GM21360 (cell line): Measurements from ENCODE around the gene ITGAL.
"Not testable (repeated sequence)": the region's sequence is repeated elsewhere in the genome, so short reads cannot be mapped to it uniquely, and the experiment has no call there.

Source experiments
- ATAC-seq: cut with Tn5 transposase; IDR thresholded peaks from one replicate; pipeline ENCODE4 v1.9.1; 2021; ENCODE audit warnings: mild to moderate bottlenecking, moderate library complexity; ENCODE audit not compliant: unreplicated experiment

The ITGAL gene

GRCh38 chr16:30472328-30472942, at the start of gene ITGAL:
Gene ITGAL, plus strand, starts transcription at chr16:30472742. Its CDS starts 96 bp downstream, at chr16:30472838.
- ATAC-seq: peak; percentile 47

- ATAC-seq: no peak
These were observed 44.5 kb upstream of the ITGAL start for GRCh38 chr16:30428055-30428454.

- ATAC-seq: no peak
These were observed 43.2 kb upstream of the ITGAL start for GRCh38 chr16:30429418-30429677.

DNA sequence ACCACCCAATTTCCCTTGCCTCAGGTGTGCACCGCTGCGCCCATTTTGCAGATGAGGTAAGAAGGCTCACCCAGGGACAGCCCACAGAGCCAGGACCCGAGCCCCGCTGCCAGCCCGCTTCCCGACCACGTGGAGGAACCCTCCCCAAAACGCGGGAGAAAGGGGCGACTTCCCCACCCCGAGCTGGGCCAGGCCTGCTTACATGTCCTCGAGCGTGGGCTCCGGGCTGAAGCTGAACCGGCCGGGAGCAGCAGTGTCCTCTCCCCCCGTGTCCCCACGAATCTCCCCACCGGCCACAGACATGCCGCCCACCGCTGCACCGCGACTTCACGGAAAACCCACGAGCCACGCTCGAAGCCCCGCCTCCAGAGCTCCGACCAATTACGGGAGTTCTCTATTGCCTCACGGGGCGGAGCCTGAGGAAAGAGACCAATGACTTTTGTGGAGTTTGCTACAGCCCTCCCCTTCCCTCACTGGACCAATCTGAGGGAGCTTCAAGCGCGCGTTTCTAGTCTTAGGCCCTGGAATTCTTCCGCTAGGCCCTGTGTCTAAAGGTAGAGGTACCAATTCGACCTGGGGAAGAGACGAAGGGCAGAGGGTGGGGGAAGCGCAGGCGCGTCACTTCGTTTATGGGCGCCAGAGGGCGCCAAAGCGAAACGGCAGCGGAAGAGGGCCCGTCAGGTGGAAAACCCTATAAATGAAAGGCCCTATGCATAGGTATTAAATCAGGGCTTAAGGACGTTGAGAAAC, 42.7 kb upstream of the ITGAL start, which contains the start of gene DCTPP1:
DCTPP1 (minus strand) TSS at position 353 of the 750 bp plus-strand sequence; CDS start at position 303, 50 bp downstream.
- peak; percentile 96 for ATAC-seq

DNA sequence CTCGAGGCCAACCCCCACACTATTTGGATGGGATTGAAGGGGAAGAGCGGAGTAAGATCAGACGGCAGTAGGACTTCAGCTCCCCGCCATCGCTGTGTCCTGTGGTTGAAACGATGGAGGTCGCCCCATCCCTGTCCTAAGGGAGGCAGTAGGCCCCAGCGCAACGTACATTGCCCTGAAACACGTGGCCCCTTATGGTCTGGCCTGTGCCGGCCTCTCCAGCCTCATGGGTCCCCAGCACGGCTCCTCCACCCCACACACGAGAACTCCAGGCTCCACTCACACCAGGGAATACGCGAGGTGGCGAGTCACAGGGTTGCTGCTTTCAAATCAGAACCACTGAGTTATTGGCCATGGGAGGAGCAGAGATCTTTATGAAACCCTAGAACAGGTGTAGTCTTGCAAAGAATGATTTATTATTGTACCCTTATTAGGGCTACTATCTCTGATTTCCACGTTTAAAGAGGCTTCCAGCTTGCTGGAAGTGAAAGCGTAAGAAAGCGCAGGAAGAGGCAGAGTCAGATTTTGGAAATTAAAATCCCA, 42.0 kb upstream of the ITGAL start:
- peak; percentile 5 for ATAC-seq

GRCh38 chr16:30434852-30435251, 37.7 kb upstream of the ITGAL start:
- no peak for ATAC-seq

- no peak for ATAC-seq
These were observed 35.0 kb upstream of the ITGAL start for GRCh38 chr16:30437511-30438046.

GRCh38 chr16:30438835-30439234, 33.7 kb upstream of the ITGAL start:
- ATAC-seq: no peak

- ATAC-seq: no peak
These were observed 32.7 kb upstream of the ITGAL start for GRCh38 chr16:30439720-30440348.

GRCh38 chr16:30443631-30444030, 28.9 kb upstream of the ITGAL start:
- ATAC-seq: no peak

DNA sequence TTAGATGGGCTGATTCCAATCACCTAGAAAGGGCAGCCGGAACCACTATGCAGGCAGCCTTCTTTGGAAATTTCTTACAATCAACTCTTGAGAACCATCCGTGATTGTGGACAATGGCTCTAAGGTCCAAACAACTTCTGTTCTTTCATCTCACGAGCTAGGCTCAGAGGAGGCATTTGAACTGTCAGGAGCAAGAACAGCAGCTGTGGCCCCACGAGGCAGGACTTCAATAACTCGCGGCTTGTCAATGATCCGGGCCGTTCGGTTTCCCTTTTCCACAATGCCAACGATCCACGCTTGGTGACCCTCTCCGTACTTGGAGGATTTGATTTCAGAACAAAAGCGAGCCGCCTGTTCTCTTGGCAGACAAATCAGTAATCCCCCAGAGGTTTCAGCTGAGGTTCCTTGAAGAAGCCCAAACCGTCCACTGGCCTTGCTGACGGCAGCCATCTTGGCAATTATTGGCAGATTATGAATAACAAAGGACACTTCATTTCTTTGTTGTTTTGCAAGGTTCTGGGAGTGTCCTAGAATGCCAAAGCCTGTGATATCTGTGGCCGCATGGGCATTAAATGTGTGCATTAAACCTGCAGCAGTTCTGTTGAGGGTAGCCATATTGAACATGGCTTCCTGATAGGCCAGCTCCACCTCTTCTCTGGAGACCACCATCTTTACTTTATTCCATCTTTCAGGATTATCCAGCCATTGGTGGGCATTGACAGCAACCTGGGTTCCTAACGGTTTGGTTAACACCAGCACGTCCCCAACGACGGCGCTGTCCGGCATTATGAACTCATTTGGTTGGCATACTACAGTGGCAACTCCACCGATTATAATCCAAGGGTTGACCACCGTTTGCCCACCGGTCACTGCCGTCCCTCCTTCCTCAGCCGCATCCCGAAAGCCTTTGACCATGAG, 28.1 kb upstream of the ITGAL start:
- no peak for ATAC-seq

- ATAC-seq: no peak
These were observed 27.5 kb upstream of the ITGAL start for GRCh38 chr16:30445149-30445407.

GRCh38 chr16:30445408-30446202, 26.9 kb upstream of the ITGAL start, which contains the start of gene SEPHS2:
Gene SEPHS2, minus strand, starts transcription at chr16:30445874. Its CDS starts 147 bp downstream, at chr16:30445727.
- ATAC-seq: peak; percentile 81

DNA sequence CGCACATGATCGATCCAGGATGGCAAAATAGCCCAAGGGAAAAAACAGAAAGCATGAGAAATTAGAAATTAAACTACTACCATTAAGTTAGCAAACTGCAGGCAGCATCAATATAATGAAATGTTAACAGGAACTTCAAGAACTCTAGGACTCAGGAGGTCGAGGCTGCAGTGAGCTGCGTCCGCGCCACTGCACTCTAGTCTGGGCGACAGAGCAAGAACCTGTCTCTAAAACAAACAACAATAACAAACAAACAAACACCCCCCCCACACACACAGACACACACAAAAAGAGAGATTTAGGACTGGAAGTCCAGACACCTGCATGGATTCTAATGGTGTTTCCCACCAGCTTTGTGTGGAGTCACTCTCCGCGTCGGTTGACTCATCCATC, 26.3 kb upstream of the ITGAL start:
- no peak for ATAC-seq

DNA sequence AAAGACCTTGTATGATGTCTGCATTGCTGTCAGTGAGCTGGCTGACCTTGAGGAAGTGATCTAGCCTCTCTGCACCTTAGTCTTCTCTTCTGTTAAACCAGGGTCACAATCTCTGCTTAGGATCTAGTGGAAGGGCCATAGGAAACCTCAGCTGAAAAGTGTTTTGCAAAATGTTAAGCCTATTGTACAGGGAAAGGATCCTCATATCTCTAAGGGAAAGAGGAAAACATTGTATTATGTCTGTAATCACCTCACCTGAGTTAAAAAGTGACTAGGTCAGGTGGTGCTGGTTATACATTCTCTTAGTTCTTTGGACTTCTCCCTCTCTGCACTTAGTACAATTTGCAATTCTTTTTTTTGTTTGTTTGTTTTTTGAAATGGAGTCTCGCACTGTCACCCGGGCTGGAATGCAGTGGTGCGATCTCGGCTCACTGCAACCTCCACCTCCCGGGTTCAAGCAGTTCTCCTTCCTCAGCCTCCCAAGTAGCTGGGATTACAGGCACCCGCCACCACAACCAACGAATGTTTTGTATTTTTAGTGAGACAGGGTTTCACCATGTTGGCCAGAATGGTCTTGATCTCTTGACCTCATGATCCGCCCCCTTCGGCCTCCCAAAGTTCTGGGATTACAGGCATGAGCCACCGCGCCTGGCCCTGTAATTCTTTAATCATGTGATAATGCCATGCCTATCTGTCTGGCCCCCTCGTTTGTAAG, 24.9 kb upstream of the ITGAL start:
- ATAC-seq: no peak

DNA sequence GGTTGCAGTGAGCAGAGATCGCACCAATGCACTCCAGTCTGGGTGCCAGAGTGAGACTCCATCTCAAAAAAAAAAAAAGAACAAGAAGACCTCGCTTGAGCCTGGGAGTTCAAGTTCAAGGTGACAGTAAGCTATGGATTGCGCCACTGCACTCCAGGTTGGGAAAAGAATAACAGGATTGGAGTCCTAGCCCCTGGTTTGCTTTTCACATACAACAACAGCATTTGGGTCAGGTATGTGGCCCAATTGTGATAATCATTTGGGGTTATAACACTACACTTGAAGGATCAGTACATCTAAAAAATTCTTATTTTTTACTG, 23.5 kb upstream of the ITGAL start:
- no peak for ATAC-seq

DNA sequence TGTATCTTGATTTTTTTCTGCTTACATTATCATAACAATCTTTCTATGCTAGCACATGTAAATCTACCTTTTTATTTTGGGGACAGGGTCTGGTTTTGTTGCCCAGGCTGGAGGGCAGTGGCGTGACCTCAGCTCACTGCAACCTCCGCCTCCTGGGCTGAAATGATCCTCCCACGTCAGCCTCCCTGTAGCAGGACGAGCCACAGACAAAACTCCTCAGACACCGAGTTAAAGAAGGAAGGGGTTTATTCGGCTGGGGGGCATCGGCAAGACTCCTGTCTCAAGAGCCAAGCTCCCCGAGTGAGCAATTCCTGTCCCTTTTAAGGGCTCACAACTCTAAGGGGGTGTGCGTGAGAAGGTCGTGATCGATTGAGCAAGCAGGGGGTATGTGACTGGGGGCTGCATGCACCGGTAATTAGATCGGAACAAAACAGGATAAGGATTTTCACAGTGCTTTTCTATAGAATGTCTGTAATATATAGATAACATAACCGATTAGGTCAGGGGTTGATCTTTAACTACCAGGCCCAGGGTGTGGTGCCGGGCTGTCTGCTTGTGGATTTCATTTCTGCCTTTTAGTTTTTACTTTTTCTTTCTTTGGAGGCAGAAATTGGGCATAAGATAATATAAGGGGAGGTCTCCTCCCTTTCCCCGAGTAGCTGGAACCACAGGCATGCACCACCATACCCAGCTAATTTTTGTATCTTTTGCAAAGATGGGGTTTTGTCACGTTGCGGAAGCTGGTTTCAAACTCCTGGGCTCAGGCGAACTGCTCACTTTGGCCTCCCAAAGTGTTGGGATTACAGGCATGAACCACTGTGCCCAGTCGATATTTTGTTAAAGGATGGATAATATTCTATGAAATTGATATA, 19.6 kb upstream of the ITGAL start:
- not testable (repeated sequence) for ATAC-seq

DNA sequence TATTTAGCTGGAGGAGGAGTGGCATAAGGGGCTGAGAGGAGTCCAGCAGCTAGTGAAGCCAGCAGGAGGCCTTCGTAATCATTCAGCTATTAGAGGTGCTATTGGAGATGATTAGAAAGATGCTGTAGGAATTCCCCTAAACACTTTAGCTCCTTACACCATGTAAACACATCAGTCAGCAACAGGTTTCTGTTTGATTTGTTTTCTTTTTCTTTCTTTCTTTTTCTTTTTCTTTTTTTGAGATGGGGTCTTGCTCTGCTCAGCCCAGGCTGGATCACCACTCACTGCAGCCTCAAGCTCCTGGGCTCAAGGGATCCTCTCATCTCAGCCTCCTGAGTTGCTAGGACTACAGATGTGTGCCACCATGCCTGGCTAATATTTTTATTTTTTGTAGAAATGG, 16.2 kb upstream of the ITGAL start:
- no peak for ATAC-seq

DNA sequence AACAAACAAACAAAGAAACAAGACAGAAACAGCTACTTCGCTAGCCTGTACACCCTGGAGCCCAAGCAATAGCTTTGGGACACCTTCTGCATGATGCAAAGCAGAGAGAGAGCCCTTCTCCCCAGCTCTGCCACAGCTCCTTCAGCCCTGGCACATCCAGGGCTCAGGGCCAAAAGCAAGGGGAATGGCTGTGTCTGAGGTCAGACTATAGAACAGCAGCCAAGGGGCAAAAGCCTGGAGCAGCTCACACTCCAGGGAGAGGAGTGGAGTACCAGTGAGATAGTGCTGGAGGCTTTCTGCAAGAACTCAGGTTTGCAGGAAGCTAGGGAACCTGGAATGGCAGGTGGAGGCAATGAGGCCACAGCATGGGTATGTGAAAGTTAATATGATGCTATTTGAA, 15.3 kb upstream of the ITGAL start:
- ATAC-seq: no peak
